ENCODE results near the gene REV1. TPM values are rescaled to one million over a fixed set of nuclear protein-coding genes. Genes with fewer than 3 reads are reported as not detected.
A peak's percentile ranks its signal among the peaks of the same experiment; 100 is the strongest.

REV1 gene
- total and polyA plus RNA-seq, 12 donors = 20.9 to 90.8 (median 46.6) TPM

DNA sequence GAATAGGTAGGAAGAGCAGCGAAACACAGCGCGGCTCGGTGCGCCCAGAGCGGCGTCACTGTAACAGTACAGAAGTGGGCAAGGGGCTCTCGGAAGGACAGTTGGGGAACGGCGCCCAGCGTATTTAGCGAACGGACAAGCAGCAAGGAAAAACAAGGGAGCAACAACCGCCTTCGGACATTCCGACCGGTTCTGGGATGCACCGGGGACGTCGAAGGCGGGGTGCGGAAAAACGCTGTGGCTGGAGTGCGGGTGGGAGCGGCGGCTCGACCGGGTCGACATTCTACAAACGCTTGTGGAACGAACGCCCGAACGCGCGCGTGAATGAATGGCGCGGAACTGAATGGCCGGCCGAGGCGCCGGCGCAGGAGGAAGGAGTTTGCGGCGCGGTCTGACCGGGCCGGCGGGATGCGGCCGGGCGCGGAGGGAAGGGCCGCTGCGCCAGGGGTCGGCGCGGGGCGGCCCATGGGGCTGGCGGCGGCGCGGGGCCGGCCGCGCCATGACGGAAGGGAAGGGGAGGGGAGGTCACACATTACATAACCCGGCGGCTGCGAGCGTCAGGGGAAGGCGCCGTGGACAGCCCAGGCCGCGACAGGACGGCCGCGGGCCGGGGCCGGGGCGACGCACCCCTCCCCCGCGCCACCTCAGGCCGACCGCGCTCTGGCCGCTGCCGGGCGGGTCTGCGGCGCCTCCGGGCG is 605 bp downstream of the REV1 start:
- Histone ChIP-seq H3K4me3 (peak overlapping the region; percentile 26 to 99 (median 76)), H3K9me3 (replicated peaks in 1 of 3) (no peaks in the 10 kb centered on the region), H3K4me1 (replicated peaks in 1 of 2) (peaks cover 14 to 47% of the 10 kb centered on the region in 2 donors), H3K36me3 (replicated peaks in 1 of 2) (no peaks in the 10 kb centered on the region), H3K27me3 (no peaks in the 10 kb centered on the region), H3K27ac (peak overlapping the region; percentile 19 to 100 (median 97))
- intact Hi-C loops (cut with DNase I) = no loop called here
- WGBS, 4 donors = 0% methylated on average over 24 to 82 of the region's 95 CpGs
- TF ChIP-seq, protein P1, sequence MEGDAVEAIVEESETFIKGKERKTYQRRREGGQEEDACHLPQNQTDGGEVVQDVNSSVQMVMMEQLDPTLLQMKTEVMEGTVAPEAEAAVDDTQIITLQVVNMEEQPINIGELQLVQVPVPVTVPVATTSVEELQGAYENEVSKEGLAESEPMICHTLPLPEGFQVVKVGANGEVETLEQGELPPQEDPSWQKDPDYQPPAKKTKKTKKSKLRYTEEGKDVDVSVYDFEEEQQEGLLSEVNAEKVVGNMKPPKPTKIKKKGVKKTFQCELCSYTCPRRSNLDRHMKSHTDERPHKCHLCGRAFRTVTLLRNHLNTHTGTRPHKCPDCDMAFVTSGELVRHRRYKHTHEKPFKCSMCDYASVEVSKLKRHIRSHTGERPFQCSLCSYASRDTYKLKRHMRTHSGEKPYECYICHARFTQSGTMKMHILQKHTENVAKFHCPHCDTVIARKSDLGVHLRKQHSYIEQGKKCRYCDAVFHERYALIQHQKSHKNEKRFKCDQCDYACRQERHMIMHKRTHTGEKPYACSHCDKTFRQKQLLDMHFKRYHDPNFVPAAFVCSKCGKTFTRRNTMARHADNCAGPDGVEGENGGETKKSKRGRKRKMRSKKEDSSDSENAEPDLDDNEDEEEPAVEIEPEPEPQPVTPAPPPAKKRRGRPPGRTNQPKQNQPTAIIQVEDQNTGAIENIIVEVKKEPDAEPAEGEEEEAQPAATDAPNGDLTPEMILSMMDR (IDR thresholded peaks at IDR 0.05) = peak in 1 of 6 experiments; percentile 1
- peak; percentile 57 to 72 for TF ChIP-seq POLR2A (IDR thresholded peaks at IDR 0.05)
- peak; percentile 75 to 84 (median 80) for DNase-seq

DNA sequence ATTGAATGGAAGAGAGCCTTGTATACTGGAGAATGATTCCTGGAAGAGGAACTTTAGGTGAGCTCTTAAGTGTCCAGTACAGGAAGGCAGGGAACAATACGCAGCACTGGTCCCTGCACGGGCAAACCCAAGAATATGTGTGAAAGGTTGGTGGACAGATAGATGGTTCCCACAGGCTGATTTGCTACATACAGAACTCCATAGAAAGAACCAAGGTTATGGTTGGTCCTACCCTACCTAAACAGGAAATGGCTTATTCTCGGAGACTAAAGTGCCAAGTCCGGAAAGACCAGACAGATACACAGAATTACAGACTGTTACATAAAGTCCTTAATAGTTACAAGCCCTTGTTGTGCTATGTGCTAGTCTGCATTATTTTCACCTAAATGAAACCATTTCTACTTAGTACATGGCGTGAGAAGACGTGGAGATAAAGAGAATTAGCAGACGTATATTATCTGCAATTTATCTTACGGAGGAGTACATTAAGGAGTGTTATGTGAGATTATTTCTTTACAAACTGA is 1.2 kb downstream of the REV1 start:
- no peak for TF ChIP-seq POLR2A (IDR thresholded peaks at IDR 0.05)
- peak in 1 of 7 donors; percentile 29 for DNase-seq
- Histone ChIP-seq H3K27ac (peak overlapping the region; percentile 19 to 100 (median 97)), H3K9me3 (replicated peaks in 1 of 3) (no peaks in the 10 kb centered on the region), H3K4me3 (peak overlapping the region; percentile 26 to 99 (median 76)), H3K36me3 (replicated peaks in 1 of 2) (no peaks in the 10 kb centered on the region), H3K27me3 (no peaks in the 10 kb centered on the region), H3K4me1 (replicated peaks in 1 of 2) (peaks cover 14 to 53% of the 10 kb centered on the region in 2 donors)
- 0 to 5% (median 4%) methylated on average over 8 of the region's 8 CpGs for WGBS, 4 donors
- intact Hi-C loops (cut with DNase I) = no loop called here

DNA sequence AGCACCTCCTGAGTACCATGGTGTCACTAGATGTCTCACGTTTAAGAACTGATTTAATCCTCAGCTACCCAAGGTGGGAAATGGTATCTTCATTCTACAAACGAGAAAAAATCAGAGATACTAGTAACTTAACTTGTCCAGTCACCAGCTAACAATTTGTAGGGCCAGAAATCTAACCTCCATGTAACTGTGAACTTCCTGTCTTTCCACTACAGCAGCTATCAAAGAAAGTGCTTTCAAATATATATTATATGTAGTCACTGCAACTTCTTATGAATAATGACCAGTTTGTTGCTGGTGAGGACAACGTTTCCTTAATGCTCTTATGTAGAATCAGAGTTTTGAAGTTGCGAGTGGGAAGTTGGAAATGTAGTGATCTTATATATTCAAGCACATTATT is 1.9 kb downstream of the REV1 start:
- WGBS, 4 donors = 35 to 39% (median 37%) methylated on average over 4 of the region's 4 CpGs; no CpG with 5 or more reads in 1 of the 4 donors
- peak overlapping the region in 2 of 5 donors; percentile 97 for H3K27ac ChIP-seq
- DNase-seq = no peak
- no peaks in the 10 kb centered on the region for H3K9me3 ChIP-seq (replicated peaks in 1 of 3)
- H3K4me3 ChIP-seq = no peak overlapping the region
- H3K4me1 ChIP-seq (replicated peaks in 1 of 2) = peaks cover 14 to 60% of the 10 kb centered on the region in 2 donors
- TF ChIP-seq, protein P1 (IDR thresholded peaks at IDR 0.05) = no peak
- TF ChIP-seq POLR2A (IDR thresholded peaks at IDR 0.05) = no peak
- no peaks in the 10 kb centered on the region for H3K27me3 ChIP-seq
- intact Hi-C loops (cut with DNase I) = no loop called here
- H3K36me3 ChIP-seq (replicated peaks in 1 of 2) = no peaks in the 10 kb centered on the region

DNA sequence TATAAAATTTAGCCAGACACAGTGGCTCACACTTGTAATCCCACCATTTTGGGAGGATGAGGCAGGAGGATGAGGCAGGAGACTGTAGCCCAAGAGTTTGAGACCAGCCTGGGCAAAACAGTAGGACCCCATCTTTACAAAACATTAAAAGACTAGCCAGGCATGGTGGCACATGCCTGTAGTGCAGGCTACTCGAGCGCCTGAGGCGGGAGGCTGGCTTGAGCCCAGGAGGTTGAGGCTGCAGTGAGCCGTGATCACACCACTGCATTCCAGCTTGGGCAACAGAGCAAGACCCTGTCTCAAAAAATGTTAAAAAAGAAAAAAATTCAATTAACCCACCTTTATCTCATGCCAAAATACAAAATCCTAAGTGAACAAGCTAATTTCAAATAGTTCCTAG is 4.0 kb downstream of the REV1 start:
- intact Hi-C loops (cut with DNase I) = no loop called here
- no peak for TF ChIP-seq POLR2A (IDR thresholded peaks at IDR 0.05)
- TF ChIP-seq, protein P1 (IDR thresholded peaks at IDR 0.05) = peak in 1 of 6 experiments; percentile 12
- H3K9me3 ChIP-seq (replicated peaks in 1 of 3) = no peaks in the 10 kb centered on the region
- DNase-seq = peak in 3 of 7 donors; percentile 32 to 44 (median 42)
- H3K27me3 ChIP-seq = no peaks in the 10 kb centered on the region
- H3K4me1 ChIP-seq (replicated peaks in 1 of 2) = peaks cover 18 to 75% of the 10 kb centered on the region in 2 donors
- 71 to 90% (median 74%) methylated on average over 4 of the region's 4 CpGs for WGBS, 4 donors
- H3K36me3 ChIP-seq (replicated peaks in 1 of 2) = no peaks in the 10 kb centered on the region
- peak overlapping the region in 1 of 5 donors; percentile 15 for H3K27ac ChIP-seq
- H3K4me3 ChIP-seq = no peak overlapping the region

Data from adrenal gland (tissue), 12 donors.